ENCODE results near the gene ROBO3.

GRCh38 chr11:124864176-124864891 is 898 bp upstream of the ROBO3 start:
- TF ChIP-seq CTCF (IDR thresholded peaks at IDR 0.05; ENCODE audit: insufficient read depth, low read length, poor library complexity, severe bottlenecking) (no peak), EZH2phosphoT487 (conservative IDR thresholded peaks at IDR 0.05; ENCODE audit: low read length) (no peak)
